Testis (tissue), 3 donors: ENCODE results near the gene RNF40. TPM values are rescaled to one million over a fixed set of nuclear protein-coding genes. Genes with fewer than 3 reads are reported as not detected.

Experiments
- DNase-seq: peaks from one replicate; pipeline ENCODE4 v3.0.0-alpha.2; 2019
- H3K27ac ChIP-seq, 2 donors: fragments of 200-600 bp; sonication (generic); one replicate each; pipeline ENCODE4 v1.5.1; 2019
- H3K27me3 ChIP-seq: fragments of 200-600 bp; sonication (generic); one replicate; pipeline ENCODE4 v1.5.1; 2019
- H3K36me3 ChIP-seq: fragments of 200-600 bp; sonication (generic); one replicate; pipeline ENCODE4 v1.5.1; 2017; ENCODE audit warnings: low read depth; ENCODE audit errors: missing control alignments
- H3K4me1 ChIP-seq: fragments of 200-600 bp; sonication (generic); one replicate; pipeline ENCODE4 v1.5.1; 2019
- H3K4me3 ChIP-seq, 2 donors: fragments of 200-600 bp; sonication (generic); one replicate each; pipeline ENCODE4 v1.5.1; 2017 to 2019
- H3K9me3 ChIP-seq: fragments of 200-600 bp; sonication (generic); one replicate; pipeline ENCODE4 v1.5.1; 2017
- CTCF ChIP-seq, 3 experiments: fragments of 450-650 bp in 2 of 3; fragments of 200-600 bp in 1 of 3; sonication (generic) in 1 of 3; IDR thresholded peaks; one replicate each; pipeline ENCODE4 v1.5.1; 2016 to 2019; ENCODE audit warnings: antibody characterized with exemption in 3 of 3, mild to moderate bottlenecking in 2 of 3, moderate library complexity in 1 of 3
- POLR2A ChIP-seq: fragments of 450-650 bp; IDR thresholded peaks from one replicate; pipeline ENCODE4 v1.6.1; 2017; ENCODE audit warnings: antibody characterized with exemption, mild to moderate bottlenecking, moderate library complexity
- WGBS, 2 donors: methylation state at CpG; one replicate each; pipeline ENCODE4 v1.1.5; 2018; 5-methylcytosine and 5-hydroxymethylcytosine counted together
- intact Hi-C: fragments of 100-400 bp; cut with DNase I; formaldehyde crosslinking; loops from one replicate; pipeline ENCODE4 v1.15.1; 2023; ENCODE audit warnings: low total_unique reads
- polyA plus RNA-seq: library from polyadenylated mRNA; stranded (reverse); fragments of 350-450 nt; fragmentation: Illumina TruSeq; extraction: RNeasy Lipid Tissue Mini Kit (QIAGEN cat#74804); gene quantifications from one replicate; pipeline ENCODE4 v1.2.3, GENCODE V29; 2014; ENCODE audit warnings: low read depth, low replicate concordance; ENCODE audit not compliant: insufficient read depth
- total RNA-seq, 2 donors: library from RNA; depleted of rRNA; stranded (reverse); fragments of >200 nt; gene quantifications; one replicate each; pipeline ENCODE4 v1.2.3, GENCODE V29; 2016

RNF40 gene
- total and polyA plus RNA-seq, 3 donors from 2014 or later, result 143 to 219 (median 162) TPM

GRCh38 chr16:30748634-30749445 lies 13.3 kb upstream of the RNF40 start:
- 12 to 30% methylated on average over 14 to 28 of the region's 36 CpGs for WGBS, 2 donors
- TF ChIP-seq CTCF (IDR thresholded peaks at IDR 0.05) (no peak), POLR2A (no peak)
- Histone ChIP-seq H3K36me3 (no peaks in the 10 kb centered on the region), H3K27ac (peak overlapping the region; percentile 9 to 73), H3K4me1 (peaks cover 5% of the 10 kb centered on the region), H3K27me3 (no peaks in the 10 kb centered on the region), H3K9me3 (no peaks in the 10 kb centered on the region), H3K4me3 (peak overlapping the region; percentile 70 to 92)
- DNase-seq, result no peak
- intact Hi-C loops, result no loop called here

- H3K27ac ChIP-seq, result no peak overlapping the region
- intact Hi-C loops, result no loop called here
- H3K36me3 ChIP-seq, result no peaks in the 10 kb centered on the region
- H3K4me1 ChIP-seq, result peaks cover 5% of the 10 kb centered on the region
- no peaks in the 10 kb centered on the region for H3K9me3 ChIP-seq
- H3K27me3 ChIP-seq, result no peaks in the 10 kb centered on the region
- 78 to 86% methylated on average over 4 of the region's 4 CpGs for WGBS, 2 donors
- DNase-seq, result no peak
- TF ChIP-seq POLR2A (no peak), CTCF (IDR thresholded peaks at IDR 0.05) (no peak)
- H3K4me3 ChIP-seq, result no peak overlapping the region
Measured at GRCh38 chr16:30750201-30750600, 11.9 kb upstream of the RNF40 start.

GRCh38 chr16:30750876-30751465 lies 11.2 kb upstream of the RNF40 start:
- no peaks in the 10 kb centered on the region for H3K27me3 ChIP-seq
- intact Hi-C loops, result no loop called here
- H3K4me3 ChIP-seq, result no peak overlapping the region
- TF ChIP-seq POLR2A (no peak), CTCF (IDR thresholded peaks at IDR 0.05) (no peak)
- peaks cover 5% of the 10 kb centered on the region for H3K4me1 ChIP-seq
- no peak for DNase-seq
- H3K9me3 ChIP-seq, result no peaks in the 10 kb centered on the region
- WGBS, 2 donors, result 93% methylated on average over 19 to 20 of the region's 20 CpGs
- no peak overlapping the region for H3K27ac ChIP-seq
- no peaks in the 10 kb centered on the region for H3K36me3 ChIP-seq

GRCh38 chr16:30753596-30753995 lies 8.5 kb upstream of the RNF40 start:
- Histone ChIP-seq H3K4me1 (no peaks in the 10 kb centered on the region), H3K27ac (no peak overlapping the region), H3K4me3 (no peak overlapping the region), H3K36me3 (no peaks in the 10 kb centered on the region), H3K9me3 (no peaks in the 10 kb centered on the region), H3K27me3 (no peaks in the 10 kb centered on the region)
- DNase-seq, result no peak
- TF ChIP-seq CTCF (IDR thresholded peaks at IDR 0.05), result no peak
- no peak for TF ChIP-seq POLR2A
- intact Hi-C loops, result no loop called here
- WGBS, 2 donors, result 73 to 75% methylated on average over 3 to 4 of the region's 4 CpGs
